Right ventricle myocardium inferior (tissue), 1 donor: Measurements from ENCODE around the gene KLF9. TPM values are rescaled to one million over a fixed set of nuclear protein-coding genes. Genes with fewer than 3 reads are reported as not detected.

Experiments used
- ATAC-seq: fragments of 200-7000 bp; cut with Tn5 transposase; one replicate; pipeline ENCODE4 v1.9.1; 2020; ENCODE audit warnings: mild to moderate bottlenecking, moderate library complexity
- DNase-seq: peaks from one replicate; pipeline ENCODE4 v3.0.0; 2021; ENCODE audit errors: missing footprints
- intact Hi-C: fragments of 100-400 bp; cut with DNase I; formaldehyde crosslinking; loops from one replicate; pipeline ENCODE4 v1.11.0; 2022
- total RNA-seq: library from RNA; stranded (reverse); fragmentation: NEBNext Ultra II Directional; extraction: Animal tissue kit (Norgen Biotek cat#: 25700); gene quantifications from one replicate; pipeline ENCODE4 v1.2.1, GENCODE V29; 2021
- donor health status: DM: no; HTN: yes; CAD: no; lungs with severe emphysema.

KLF9 gene
- total RNA-seq, 1 donor from 2014 or later = 52.6 TPM

- ATAC-seq (peak; percentile 53), DNase-seq (no peak)
- intact Hi-C loops = loop anchor here (5.0 kb wide), 2 partner anchors 32 to 213 kb away; no protein-coding TSS in a partner anchor
Observed at GRCh38 chr9:70389621-70390266, 24.7 kb downstream of the KLF9 start.

- intact Hi-C loops = no loop called here
- ATAC-seq = no peak
Observed at GRCh38 chr9:70389188-70389587, 25.3 kb downstream of the KLF9 start.

GRCh38 chr9:70387663-70388062 lies 26.8 kb downstream of the KLF9 start:
- intact Hi-C loops = no loop called here
- DNase-seq = no peak
- ATAC-seq = no peak

More at GRCh38 chr9:70389188-70389587, 25.3 kb downstream of the KLF9 start:
- DNase-seq = no peak

GRCh38 chr9:70385426-70385825 lies 29.0 kb downstream of the KLF9 start:
- intact Hi-C loops = no loop called here
- ATAC-seq (no peak), DNase-seq (no peak)

- intact Hi-C loops = no loop called here
- ATAC-seq (no peak), DNase-seq (no peak)
Observed at GRCh38 chr9:70382709-70383605, 31.5 kb downstream of the KLF9 start.

GRCh38 chr9:70382046-70382708 lies 32.3 kb downstream of the KLF9 start:
- DNase-seq = no peak
- intact Hi-C loops = no loop called here
- no peak for ATAC-seq

- DNase-seq = no peak
- intact Hi-C loops = no loop called here
- no peak for ATAC-seq
Observed at GRCh38 chr9:70374962-70375618, 39.4 kb downstream of the KLF9 start.

GRCh38 chr9:70367305-70367930 lies 47.0 kb downstream of the KLF9 start:
- ATAC-seq = no peak
- no peak for DNase-seq
- intact Hi-C loops = no loop called here

- no peak for DNase-seq
- intact Hi-C loops = no loop called here
Observed at GRCh38 chr9:70363760-70364159, 50.7 kb downstream of the KLF9 start.

GRCh38 chr9:70362952-70363351 lies 51.5 kb downstream of the KLF9 start:
- ATAC-seq = no peak
- no peak for DNase-seq
- intact Hi-C loops = no loop called here

More at GRCh38 chr9:70363760-70364159, 50.7 kb downstream of the KLF9 start:
- no peak for ATAC-seq

- ATAC-seq (peak; percentile 73), DNase-seq (no peak)
- intact Hi-C loops = loop anchor here (5.0 kb wide), 1 partner anchor 36 kb away; no protein-coding TSS in a partner anchor
Observed at GRCh38 chr9:70355801-70356200, 58.7 kb downstream of the KLF9 start.

- no peak for ATAC-seq
- no peak for DNase-seq
- intact Hi-C loops = loop anchor here (1.0 to 5.0 kb wide), 2 partner anchors 129 to 249 kb away; no protein-coding TSS in a partner anchor
Observed at GRCh38 chr9:70352802-70353201, 61.7 kb downstream of the KLF9 start.

GRCh38 chr9:70352356-70352755 lies 62.1 kb downstream of the KLF9 start:
- intact Hi-C loops = loop anchor here (5.0 kb wide), 1 partner anchor 130 kb away; no protein-coding TSS in a partner anchor
- DNase-seq = no peak
- no peak for ATAC-seq

GRCh38 chr9:70347046-70347445 lies 67.4 kb downstream of the KLF9 start:
- DNase-seq (no peak), ATAC-seq (no peak)
- intact Hi-C loops = no loop called here

- intact Hi-C loops = loop anchor here (1.0 kb wide), 1 partner anchor 262 kb away; no protein-coding TSS in a partner anchor
- DNase-seq (no peak), ATAC-seq (no peak)
Observed at GRCh38 chr9:70340572-70340971, 73.9 kb downstream of the KLF9 start.
